ENCODE measurements around the gene GPC2. TPM values are rescaled to one million over a fixed set of nuclear protein-coding genes. Genes with fewer than 3 reads are reported as not detected.

Gene GPC2
- total RNA-seq, 1 donor, result 1.2 TPM

GRCh38 chr7:100153708-100154535 is 23.3 kb downstream of the GPC2 start:
- no peak for DNase-seq (ENCODE audit: low read depth)
- no peak for TF ChIP-seq CTCF (IDR thresholded peaks at IDR 0.05; ENCODE audit: insufficient read depth, low read length)

GRCh38 chr7:100152937-100153666 is 24.1 kb downstream of the GPC2 start:
- DNase-seq (ENCODE audit: low read depth), result no peak
- no peak for TF ChIP-seq CTCF (IDR thresholded peaks at IDR 0.05; ENCODE audit: insufficient read depth, low read length)
- no peak overlapping the region for H3K4me3 ChIP-seq (ENCODE audit: low read depth, low read length)

More at GRCh38 chr7:100153708-100154535, 23.3 kb downstream of the GPC2 start:
- H3K4me3 ChIP-seq (ENCODE audit: low read depth, low read length), result no peak overlapping the region

GRCh38 chr7:100152404-100152803 is 24.8 kb downstream of the GPC2 start:
- no peak for DNase-seq (ENCODE audit: low read depth)
- H3K4me3 ChIP-seq (ENCODE audit: low read depth, low read length), result no peak overlapping the region
- TF ChIP-seq CTCF (IDR thresholded peaks at IDR 0.05; ENCODE audit: insufficient read depth, low read length), result no peak

GRCh38 chr7:100148559-100149328 is 28.4 kb downstream of the GPC2 start, which contains the start of gene LAMTOR4:
Gene LAMTOR4 (plus strand): TSS chr7:100148918. CDS start chr7:100148973, 55 bp downstream.
- DNase-seq (ENCODE audit: low read depth), result peak; percentile 99
- TF ChIP-seq CTCF (IDR thresholded peaks at IDR 0.05; ENCODE audit: insufficient read depth, low read length), result no peak
- peak within 1 kb of the TSS; percentile 100 for H3K4me3 ChIP-seq (ENCODE audit: low read depth, low read length)

GRCh38 chr7:100148225-100148558 is 29.0 kb downstream of the GPC2 start:
- peak overlapping the region; percentile 49 for H3K4me3 ChIP-seq (ENCODE audit: low read depth, low read length)

More at GRCh38 chr7:100148225-100148558, 29.0 kb downstream of the GPC2 start:
- TF ChIP-seq CTCF (IDR thresholded peaks at IDR 0.05; ENCODE audit: insufficient read depth, low read length), result no peak
- no peak for DNase-seq (ENCODE audit: low read depth)
